MM.1S (cell line): ENCODE results near the gene LRRTM4.

Experiments used
- EZH2phosphoT487 ChIP-seq: fragments of 300-600 bp; sonication (generic); IDR thresholded peaks from 2 replicates; pipeline ENCODE4 v1.6.1; 2018; ENCODE audit warnings: antibody characterized with exemption, low read length
- TF ChIP-seq, protein P1 (sequence below): fragments of 300-600 bp; sonication (generic); IDR thresholded peaks from 2 replicates; pipeline ENCODE4 v1.5.1; 2016; ENCODE audit warnings: antibody characterized with exemption, low read length, mixed read lengths

DNA sequence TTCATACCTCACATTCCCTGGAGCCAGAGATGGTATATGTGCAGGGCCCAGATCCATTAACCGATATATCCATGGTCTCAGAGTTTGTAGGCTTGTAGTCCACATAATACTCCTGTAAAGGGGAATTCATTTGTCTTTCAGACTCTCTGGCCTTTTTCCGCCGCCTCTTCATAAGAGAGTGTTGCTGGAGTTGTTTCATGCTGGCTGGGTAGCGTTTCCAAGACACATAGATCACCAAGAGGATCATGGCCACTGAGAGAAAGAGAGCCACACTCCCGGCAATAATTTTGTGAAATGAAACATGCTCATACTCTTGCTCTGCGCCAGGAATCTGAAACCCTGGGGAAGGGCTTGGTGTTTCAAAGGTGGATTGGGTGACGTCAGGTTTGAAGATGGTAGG lies 3.9 kb downstream of the LRRTM4 start:
- no peak for TF ChIP-seq EZH2phosphoT487
- TF ChIP-seq, protein P1, sequence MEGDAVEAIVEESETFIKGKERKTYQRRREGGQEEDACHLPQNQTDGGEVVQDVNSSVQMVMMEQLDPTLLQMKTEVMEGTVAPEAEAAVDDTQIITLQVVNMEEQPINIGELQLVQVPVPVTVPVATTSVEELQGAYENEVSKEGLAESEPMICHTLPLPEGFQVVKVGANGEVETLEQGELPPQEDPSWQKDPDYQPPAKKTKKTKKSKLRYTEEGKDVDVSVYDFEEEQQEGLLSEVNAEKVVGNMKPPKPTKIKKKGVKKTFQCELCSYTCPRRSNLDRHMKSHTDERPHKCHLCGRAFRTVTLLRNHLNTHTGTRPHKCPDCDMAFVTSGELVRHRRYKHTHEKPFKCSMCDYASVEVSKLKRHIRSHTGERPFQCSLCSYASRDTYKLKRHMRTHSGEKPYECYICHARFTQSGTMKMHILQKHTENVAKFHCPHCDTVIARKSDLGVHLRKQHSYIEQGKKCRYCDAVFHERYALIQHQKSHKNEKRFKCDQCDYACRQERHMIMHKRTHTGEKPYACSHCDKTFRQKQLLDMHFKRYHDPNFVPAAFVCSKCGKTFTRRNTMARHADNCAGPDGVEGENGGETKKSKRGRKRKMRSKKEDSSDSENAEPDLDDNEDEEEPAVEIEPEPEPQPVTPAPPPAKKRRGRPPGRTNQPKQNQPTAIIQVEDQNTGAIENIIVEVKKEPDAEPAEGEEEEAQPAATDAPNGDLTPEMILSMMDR, result no peak
